CD14-positive monocyte (primary cell): ENCODE results near the gene ASPSCR1. TPM values are rescaled to one million over a fixed set of nuclear protein-coding genes. Genes with fewer than 3 reads are reported as not detected.

Source experiments
- DNase-seq, 3 donors: peaks; one replicate each; pipeline ENCODE4 v3.0.0-alpha.2; 2011 to 2022
- H2AFZ ChIP-seq: 2 replicates; pipeline ENCODE4 v1.6.0; 2012; ENCODE audit warnings: mild to moderate bottlenecking, low read depth, low read length, inconsistent platforms; ENCODE audit not compliant: insufficient read depth, poor library complexity, severe bottlenecking
- H3K27ac ChIP-seq, 2 donors: 1 replicate in 1 of 2; 2 replicates in 1 of 2; pipeline ENCODE4 v1.5.1; 2012 to 2013; ENCODE audit warnings: low read length in 2 of 2, control low read depth in 1 of 2, inconsistent platforms in 1 of 2, low read depth in 1 of 2, mild to moderate bottlenecking in 1 of 2
- H3K27me3 ChIP-seq, 2 donors: one replicate each; pipeline versions ENCODE4 v1.6.0 to v1.6.1; 2011 to 2013; ENCODE audit warnings: low read length in 2 of 2; ENCODE audit not compliant: control insufficient read depth in 2 of 2, insufficient read depth in 2 of 2
- H3K36me3 ChIP-seq, 2 donors: replicated peaks in 1 of 2; 1 replicate in 1 of 2; 2 replicates in 1 of 2; pipeline versions ENCODE4 v1.5.1 to v1.6.1; 2012 to 2013; ENCODE audit warnings: low read length in 2 of 2, control low read depth in 1 of 2, inconsistent platforms in 1 of 2, mild to moderate bottlenecking in 1 of 2; ENCODE audit not compliant: insufficient read depth in 2 of 2, control insufficient read depth in 1 of 2
- H3K4me1 ChIP-seq, 2 donors: 1 replicate in 1 of 2; 2 replicates in 1 of 2; pipeline versions ENCODE4 v1.5.1 to v1.6.1; 2012 to 2013; ENCODE audit warnings: low read length in 2 of 2, control low read depth in 1 of 2, inconsistent platforms in 1 of 2, mild to moderate bottlenecking in 1 of 2, moderate library complexity in 1 of 2; ENCODE audit not compliant: insufficient read depth in 2 of 2, control insufficient read depth in 1 of 2
- H3K4me2 ChIP-seq: replicated peaks from 2 replicates; pipeline ENCODE3; 2012; ENCODE audit warnings: low read length, moderate library complexity, mild to moderate bottlenecking; ENCODE audit not compliant: poor library complexity, severe bottlenecking; ENCODE audit errors: extremely low read depth
- H3K4me3 ChIP-seq, 3 experiments: fragments of 200-600 bp in 1 of 3; sonication (generic) in 1 of 3; replicated peaks in 1 of 3; 1 replicate in 2 of 3; 2 replicates in 1 of 3; pipeline ENCODE4 v1.5.1; 2011 to 2013; ENCODE audit warnings: low read length in 3 of 3, mild to moderate bottlenecking in 3 of 3, control low read depth in 2 of 3, low read depth in 2 of 3, inconsistent platforms in 1 of 3, moderate library complexity in 1 of 3
- H3K79me2 ChIP-seq: 2 replicates; pipeline ENCODE4 v1.6.0; 2012; ENCODE audit warnings: mild to moderate bottlenecking, control low read depth, inconsistent platforms, low read length, moderate library complexity; ENCODE audit not compliant: insufficient read depth
- H3K9ac ChIP-seq: 2 replicates; pipeline ENCODE4 v1.6.0; 2017; ENCODE audit warnings: low read length, mild to moderate bottlenecking; ENCODE audit not compliant: insufficient read depth, poor library complexity, severe bottlenecking
- H3K9me3 ChIP-seq, 2 donors: replicated peaks in 1 of 2; 1 replicate in 1 of 2; 2 replicates in 1 of 2; pipeline versions ENCODE4 v1.5.1 to v1.6.1; 2012 to 2013; ENCODE audit warnings: low read length in 2 of 2, control low read depth in 1 of 2; ENCODE audit not compliant: control insufficient read depth in 1 of 2, insufficient read depth in 1 of 2
- H4K20me1 ChIP-seq: 2 replicates; pipeline ENCODE4 v1.6.0; 2012; ENCODE audit warnings: mild to moderate bottlenecking, low read length, control low read depth, moderate library complexity; ENCODE audit not compliant: insufficient read depth
- H3K27ac Mint-ChIP-seq, 7 donors: one replicate each; pipeline ENCODE4 v1.8.0; 2020; ENCODE audit warnings: mild to moderate bottlenecking in 7 of 7, mixed read lengths in 7 of 7, moderate library complexity in 6 of 7, inconsistent platforms in 2 of 7
- H3K27me3 Mint-ChIP-seq, 3 donors: one replicate each; pipeline ENCODE4 v1.8.0; 2021 to 2022; ENCODE audit warnings: low read depth in 3 of 3, mild to moderate bottlenecking in 3 of 3, mixed read lengths in 3 of 3, moderate library complexity in 3 of 3, inconsistent platforms in 1 of 3
- H3K36me3 Mint-ChIP-seq, 2 donors: one replicate each; pipeline ENCODE4 v1.8.0; 2020; ENCODE audit warnings: mixed read lengths in 2 of 2, inconsistent platforms in 1 of 2, mild to moderate bottlenecking in 1 of 2
- H3K4me1 Mint-ChIP-seq: one replicate; pipeline ENCODE4 v1.8.0; 2020; ENCODE audit warnings: mild to moderate bottlenecking, mixed read lengths
- H3K4me3 Mint-ChIP-seq, 2 donors: one replicate each; pipeline ENCODE4 v1.8.0; 2020; ENCODE audit warnings: mild to moderate bottlenecking in 2 of 2, mixed read lengths in 2 of 2, moderate library complexity in 1 of 2
- H3K9me3 Mint-ChIP-seq, 7 donors: one replicate each; pipeline ENCODE4 v1.8.0; 2020 to 2022; ENCODE audit warnings: mixed read lengths in 7 of 7, mild to moderate bottlenecking in 6 of 7, moderate library complexity in 6 of 7, inconsistent platforms in 2 of 7
- WGBS: methylation state at CpG from one replicate; pipeline ENCODE4 v1.1.5; 2013; ENCODE audit warnings: missing lambda C conversion rate; ENCODE audit not compliant: insufficient coverage; 5-methylcytosine and 5-hydroxymethylcytosine counted together
- intact Hi-C, 2 donors: fragments of 100-400 bp; cut with micrococcal nuclease; formaldehyde crosslinking; loops; one replicate each; pipeline versions ENCODE4 v1.15.0 to v1.15.1; 2023
- polyA plus RNA-seq, 3 donors: library from polyadenylated mRNA; depleted of rRNA in 1 of 3; unstranded in 2 of 3; stranded (reverse) in 1 of 3; fragments of 300-500 nt in 2 of 3; fragments of >200 nt in 1 of 3; fragmentation: Illumina TruSeq in 2 of 3; gene quantifications; 1 replicate in 2 of 3; 2 replicates in 1 of 3; pipeline ENCODE4 v1.2.3, GENCODE V29; 2012 to 2021
- TF ChIP-seq, protein P1 (sequence below): fragments of 200-600 bp; IDR thresholded peaks from one replicate; pipeline ENCODE4 v1.8.0; 2022; ENCODE audit warnings: antibody characterized with exemption, mild to moderate bottlenecking

The ASPSCR1 gene
- polyA plus RNA-seq, 3 donors = 25.5 to 31.9 (median 25.6) TPM

DNA sequence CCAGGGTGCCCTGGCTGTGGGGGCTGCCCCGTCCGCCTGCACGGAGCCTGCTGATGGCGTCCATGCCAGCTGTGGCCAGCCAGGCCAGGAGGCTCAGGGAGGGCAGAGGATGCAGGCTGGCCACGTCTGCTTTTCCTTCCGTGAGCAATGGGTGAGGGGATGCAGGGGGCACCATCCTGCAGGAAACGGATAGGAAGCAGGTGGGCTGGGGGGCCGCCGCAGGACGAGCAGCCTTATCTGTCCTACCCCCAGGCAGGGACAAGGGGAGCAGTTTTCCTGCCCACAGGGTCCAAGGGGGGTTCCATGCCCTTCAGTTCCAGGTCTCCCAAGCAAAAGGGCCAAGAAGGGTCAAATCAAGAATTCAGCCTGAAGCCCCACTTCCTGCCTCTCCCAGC is 81.4 kb downstream of the ASPSCR1 start:
- Mint-ChIP-seq H3K9me3 (no peaks in the 10 kb centered on the region), H3K4me1 (peaks cover 3% of the 10 kb centered on the region), H3K27ac (no peak overlapping the region), H3K36me3 (peaks cover 37 to 74% of the 10 kb centered on the region in 2 donors), H3K4me3 (no peak overlapping the region), H3K27me3 (no peaks in the 10 kb centered on the region)
- Histone ChIP-seq H4K20me1 (peaks cover 11% of the 10 kb centered on the region), H3K4me1 (peaks cover 0 to 5% of the 10 kb centered on the region in 2 donors), H2AFZ (no peak overlapping the region), H3K36me3 (peaks cover 95 to 96% of the 10 kb centered on the region in 2 donors), H3K27ac (no peak overlapping the region), H3K9ac (no peak overlapping the region), H3K27me3 (no peaks in the 10 kb centered on the region), H3K4me3 (no peak overlapping the region), H3K9me3 (no peaks in the 10 kb centered on the region), H3K79me2 (peaks cover 3% of the 10 kb centered on the region), H3K4me2 (no peak overlapping the region)
- intact Hi-C loops = no loop called here
- 93% methylated on average over 6 of the region's 10 CpGs for WGBS
- DNase-seq = no peak
- TF ChIP-seq, protein P1, sequence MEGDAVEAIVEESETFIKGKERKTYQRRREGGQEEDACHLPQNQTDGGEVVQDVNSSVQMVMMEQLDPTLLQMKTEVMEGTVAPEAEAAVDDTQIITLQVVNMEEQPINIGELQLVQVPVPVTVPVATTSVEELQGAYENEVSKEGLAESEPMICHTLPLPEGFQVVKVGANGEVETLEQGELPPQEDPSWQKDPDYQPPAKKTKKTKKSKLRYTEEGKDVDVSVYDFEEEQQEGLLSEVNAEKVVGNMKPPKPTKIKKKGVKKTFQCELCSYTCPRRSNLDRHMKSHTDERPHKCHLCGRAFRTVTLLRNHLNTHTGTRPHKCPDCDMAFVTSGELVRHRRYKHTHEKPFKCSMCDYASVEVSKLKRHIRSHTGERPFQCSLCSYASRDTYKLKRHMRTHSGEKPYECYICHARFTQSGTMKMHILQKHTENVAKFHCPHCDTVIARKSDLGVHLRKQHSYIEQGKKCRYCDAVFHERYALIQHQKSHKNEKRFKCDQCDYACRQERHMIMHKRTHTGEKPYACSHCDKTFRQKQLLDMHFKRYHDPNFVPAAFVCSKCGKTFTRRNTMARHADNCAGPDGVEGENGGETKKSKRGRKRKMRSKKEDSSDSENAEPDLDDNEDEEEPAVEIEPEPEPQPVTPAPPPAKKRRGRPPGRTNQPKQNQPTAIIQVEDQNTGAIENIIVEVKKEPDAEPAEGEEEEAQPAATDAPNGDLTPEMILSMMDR = no peak

DNA sequence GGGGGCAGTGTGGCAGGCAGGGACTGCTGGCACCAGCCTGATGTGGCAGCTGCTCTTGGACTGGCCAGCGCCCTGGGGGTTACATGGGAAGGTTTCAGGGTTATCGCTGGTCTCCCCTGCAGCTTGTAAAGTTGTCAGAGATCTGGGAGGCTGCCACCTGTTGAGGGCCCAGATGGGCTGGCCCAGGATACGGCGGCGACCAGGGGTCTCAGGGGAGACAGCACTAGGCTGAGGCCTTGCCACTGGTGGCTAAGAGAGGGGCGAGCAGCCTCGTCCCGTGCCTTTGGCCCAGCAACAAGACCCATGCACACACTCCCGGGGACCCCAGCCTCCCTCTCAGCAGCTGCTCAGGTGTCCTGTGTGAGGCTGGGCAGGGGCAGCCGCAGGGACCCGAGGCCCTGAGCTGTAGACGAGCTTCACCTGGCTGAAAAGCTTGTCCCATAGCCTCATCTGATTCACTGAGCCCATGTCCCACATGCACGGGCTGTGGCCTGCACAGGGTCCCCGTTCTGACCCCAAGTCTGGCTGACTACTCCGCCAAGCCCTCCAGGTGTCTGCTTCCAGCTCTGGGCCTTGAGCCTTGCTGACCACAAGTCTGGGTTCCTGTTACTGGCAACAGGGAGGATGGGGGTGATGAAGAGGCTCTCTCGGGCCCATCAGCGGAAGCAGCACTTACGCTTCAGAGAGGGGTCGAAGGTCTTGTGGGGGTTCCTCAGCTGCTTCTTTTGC is 82.0 kb downstream of the ASPSCR1 start:
- Mint-ChIP-seq H3K36me3 (peaks cover 36 to 68% of the 10 kb centered on the region in 2 donors), H3K27me3 (no peaks in the 10 kb centered on the region), H3K4me1 (peaks cover 9% of the 10 kb centered on the region), H3K27ac (no peak overlapping the region), H3K9me3 (no peaks in the 10 kb centered on the region), H3K4me3 (no peak overlapping the region)
- Histone ChIP-seq H2AFZ (no peak overlapping the region), H3K4me1 (peaks cover 5 to 11% of the 10 kb centered on the region in 2 donors), H3K27me3 (no peaks in the 10 kb centered on the region), H3K9me3 (no peaks in the 10 kb centered on the region), H3K27ac (no peak overlapping the region), H3K9ac (no peak overlapping the region), H3K79me2 (peaks cover 5% of the 10 kb centered on the region), H3K4me2 (no peak overlapping the region), H3K36me3 (peaks cover 90 to 92% of the 10 kb centered on the region in 2 donors), H4K20me1 (peaks cover 5% of the 10 kb centered on the region), H3K4me3 (no peak overlapping the region)
- intact Hi-C loops = no loop called here
- 95% methylated on average over 17 of the region's 19 CpGs for WGBS
- TF ChIP-seq, protein P1 = no peak
- DNase-seq = no peak
